IMR-90 (cell line): ENCODE results near the gene ZSCAN9. TPM values are rescaled to one million over a fixed set of nuclear protein-coding genes. Genes with fewer than 3 reads are reported as not detected.

Source experiments
- polyA plus RNA-seq, 3 experiments: library from polyadenylated mRNA; depleted of rRNA; stranded (reverse); fragments of >200 nt; gene quantifications; 2 replicates each; pipeline ENCODE4 v1.2.3, GENCODE V29; 2012; ENCODE audit warnings: low replicate concordance in 1 of 3
- total RNA-seq: library from RNA; depleted of rRNA; stranded (reverse); fragments of >200 nt; gene quantifications from 2 replicates; pipeline ENCODE4 v1.2.3, GENCODE V29; 2012; rRNA removed

ZSCAN9 gene
- total and polyA plus RNA-seq, 2 of the 4 experiments (the other 2 are of a cell fraction) = 13.7 to 17.7 TPM

Other genes starting within 250 kb of the ZSCAN9 start
- gene ZNF165, start 144.7 kb upstream of the ZSCAN9 start, total RNA-seq = 0.28 and 0.36 TPM in 2 replicates
- 0.07 and 0.09 TPM in 2 replicates for gene ZNF165, start 144.7 kb upstream of the ZSCAN9 start, polyA plus RNA-seq (2012; rRNA removed)
- gene ZSCAN16, start 100.7 kb upstream of the ZSCAN9 start, total RNA-seq = 2.5 and 3.0 TPM in 2 replicates
- 1.7 and 1.8 TPM in 2 replicates for gene ZSCAN16, start 100.7 kb upstream of the ZSCAN9 start, polyA plus RNA-seq (2012; rRNA removed)
- gene ZKSCAN8, start 83.4 kb upstream of the ZSCAN9 start, total RNA-seq = 15.0 and 22.8 TPM in 2 replicates
- 4.5 and 8.3 TPM in 2 replicates for gene ZKSCAN8, start 83.4 kb upstream of the ZSCAN9 start, polyA plus RNA-seq (2012; rRNA removed)
- 4.7 and 5.7 TPM in 2 replicates for gene ZKSCAN4, start 27.0 kb downstream of the ZSCAN9 start, total RNA-seq
- 2.0 and 2.4 TPM in 2 replicates for gene ZKSCAN4, start 27.0 kb downstream of the ZSCAN9 start, polyA plus RNA-seq (2012; rRNA removed)
- 0.54 and 0.83 TPM in 2 replicates for gene NKAPL, start 34.0 kb downstream of the ZSCAN9 start, total RNA-seq
- 0.49 and 0.51 TPM in 2 replicates for gene NKAPL, start 34.0 kb downstream of the ZSCAN9 start, polyA plus RNA-seq (2012; rRNA removed)
- gene ZSCAN26, start 41.9 kb downstream of the ZSCAN9 start, total RNA-seq = 22.8 and 42.1 TPM in 2 replicates
- 12.8 and 13.1 TPM in 2 replicates for gene ZSCAN26, start 41.9 kb downstream of the ZSCAN9 start, polyA plus RNA-seq (2012; rRNA removed)
- 6.3 and 6.9 TPM in 2 replicates for gene PGBD1, start 56.3 kb downstream of the ZSCAN9 start, total RNA-seq
- 3.3 and 3.9 TPM in 2 replicates for gene PGBD1, start 56.3 kb downstream of the ZSCAN9 start, polyA plus RNA-seq (2012; rRNA removed)
- 4.2 and 4.7 TPM in 2 replicates for gene ZSCAN31, start 110.9 kb downstream of the ZSCAN9 start, total RNA-seq
- 1.2 and 1.4 TPM in 2 replicates for gene ZSCAN31, start 110.9 kb downstream of the ZSCAN9 start, polyA plus RNA-seq (2012; rRNA removed)
- gene ZKSCAN3, start 124.7 kb downstream of the ZSCAN9 start, total RNA-seq = 4.4 and 4.8 TPM in 2 replicates
- gene ZKSCAN3, start 124.7 kb downstream of the ZSCAN9 start, polyA plus RNA-seq (2012; rRNA removed) = 2.1 and 3.7 TPM in 2 replicates
- 6.4 and 6.5 TPM in 2 replicates for gene ZSCAN12, start 174.5 kb downstream of the ZSCAN9 start, total RNA-seq
- gene ZSCAN12, start 174.5 kb downstream of the ZSCAN9 start, polyA plus RNA-seq (2012; rRNA removed) = 1.6 and 2.0 TPM in 2 replicates
- gene ZSCAN23, start 218.2 kb downstream of the ZSCAN9 start, total RNA-seq = 5.3 and 8.4 TPM in 2 replicates
- 0.89 and 1.7 TPM in 2 replicates for gene ZSCAN23, start 218.2 kb downstream of the ZSCAN9 start, polyA plus RNA-seq (2012; rRNA removed)